ENCODE measurements around the gene TYW1. TPM values are rescaled to one million over a fixed set of nuclear protein-coding genes. Genes with fewer than 3 reads are reported as not detected.
A peak's percentile ranks its signal among the peaks of the same experiment; 100 is the strongest.
"Not testable (repeated sequence)": the region's sequence is repeated elsewhere in the genome, so short reads cannot be mapped to it uniquely, and the experiment has no call there.

Gene TYW1
- total and polyA plus RNA-seq, 4 donors = 14.8 to 26.7 (median 18.3) TPM

DNA sequence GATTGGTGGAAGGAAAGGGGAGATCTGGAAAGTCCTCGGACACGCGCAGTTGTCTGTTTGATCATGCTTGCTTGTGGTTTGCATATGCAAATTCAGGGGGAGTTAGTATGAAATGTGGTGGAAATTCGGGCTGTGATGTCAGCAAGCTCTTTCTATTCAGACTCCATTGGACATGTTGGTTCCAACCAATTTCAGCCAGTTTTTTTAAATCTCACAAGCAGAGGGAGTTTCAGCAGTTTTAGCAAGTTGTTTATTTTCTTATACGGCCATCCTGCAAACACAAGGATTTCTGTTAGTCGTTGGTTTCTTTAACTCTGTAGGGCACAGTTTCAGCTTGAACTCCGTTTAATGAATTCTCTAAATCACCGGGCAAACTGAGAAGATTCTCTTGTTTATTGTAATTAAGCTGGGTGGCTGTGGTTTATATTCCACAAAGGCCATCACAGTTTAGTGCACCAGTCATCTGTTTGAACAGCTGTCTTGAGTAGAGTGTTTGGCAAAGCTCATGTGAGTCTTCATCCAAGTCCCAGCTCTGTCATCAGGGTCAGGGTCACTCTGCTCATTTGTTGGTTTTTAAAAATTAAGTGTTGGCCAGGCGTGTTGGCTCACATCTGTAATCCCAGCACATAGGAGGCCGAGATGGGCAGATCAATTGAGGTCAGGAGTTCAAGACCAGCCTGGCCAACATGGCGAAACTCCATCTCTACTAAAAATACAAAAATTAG, 196.4 kb downstream of the TYW1 start:
- DNase-seq (ENCODE audit: low read depth in 4 of 6, low spot score in 6 of 6) = peak; percentile 22 to 82 (median 32)
- not testable (repeated sequence) for H3K4me3 ChIP-seq (ENCODE audit: low read depth, low read length); H3K4me1 ChIP-seq (ENCODE audit: control insufficient read depth, insufficient read depth, low read length); H3K36me3 ChIP-seq (ENCODE audit: control insufficient read depth, insufficient read depth, low read length); H3K27ac ChIP-seq (ENCODE audit: low read depth, low read length); H3K27me3 ChIP-seq (ENCODE audit: control insufficient read depth, insufficient read depth, low read length); H3K9me3 ChIP-seq (ENCODE audit: control insufficient read depth, insufficient read depth, low read length)
- 7% methylated on average over 3 of the region's 11 CpGs for WGBS (ENCODE audit: insufficient coverage)

DNA sequence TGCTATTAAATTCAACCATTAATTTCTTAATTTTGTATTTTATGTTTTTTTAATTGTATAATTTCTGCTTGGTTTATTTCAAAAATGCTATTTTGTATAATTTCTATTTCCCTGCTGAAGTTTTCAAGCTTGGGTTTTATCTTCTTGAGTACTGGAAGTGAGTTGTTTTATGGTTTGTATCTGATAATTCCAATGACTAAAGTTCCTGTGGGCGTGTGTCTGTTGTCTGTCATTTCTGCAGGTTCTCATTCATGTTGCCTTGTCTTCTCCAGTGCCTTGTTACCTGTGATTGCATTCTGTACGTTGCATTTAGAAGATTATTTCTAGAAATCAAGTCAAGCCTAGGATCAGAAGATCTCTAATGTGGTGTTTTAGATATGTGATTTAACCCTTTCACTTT, 199.5 kb downstream of the TYW1 start:
- no CpG with 5 or more reads among the region's 2 CpGs for WGBS (ENCODE audit: insufficient coverage)
- H3K4me1 ChIP-seq (ENCODE audit: control insufficient read depth, insufficient read depth, low read length) = not testable (repeated sequence)

GRCh38 chr7:67198865-67199526, 202.4 kb downstream of the TYW1 start:
- not testable (repeated sequence) for DNase-seq (ENCODE audit: low read depth in 4 of 6, low spot score in 6 of 6); H3K9me3 ChIP-seq (ENCODE audit: control insufficient read depth, insufficient read depth, low read length); H3K27ac ChIP-seq (ENCODE audit: low read depth, low read length); H3K27me3 ChIP-seq (ENCODE audit: control insufficient read depth, insufficient read depth, low read length); H3K4me3 ChIP-seq (ENCODE audit: low read depth, low read length); H3K36me3 ChIP-seq (ENCODE audit: control insufficient read depth, insufficient read depth, low read length); H3K4me1 ChIP-seq (ENCODE audit: control insufficient read depth, insufficient read depth, low read length)
- WGBS (ENCODE audit: insufficient coverage) = no CpG with 5 or more reads among the region's 9 CpGs

More for the DNA sequence above, 199.5 kb downstream of the TYW1 start:
- not testable (repeated sequence) for H3K36me3 ChIP-seq (ENCODE audit: control insufficient read depth, insufficient read depth, low read length); DNase-seq (ENCODE audit: low read depth in 4 of 6, low spot score in 6 of 6); H3K9me3 ChIP-seq (ENCODE audit: control insufficient read depth, insufficient read depth, low read length); H3K27me3 ChIP-seq (ENCODE audit: control insufficient read depth, insufficient read depth, low read length); H3K27ac ChIP-seq (ENCODE audit: low read depth, low read length); H3K4me3 ChIP-seq (ENCODE audit: low read depth, low read length)

DNA sequence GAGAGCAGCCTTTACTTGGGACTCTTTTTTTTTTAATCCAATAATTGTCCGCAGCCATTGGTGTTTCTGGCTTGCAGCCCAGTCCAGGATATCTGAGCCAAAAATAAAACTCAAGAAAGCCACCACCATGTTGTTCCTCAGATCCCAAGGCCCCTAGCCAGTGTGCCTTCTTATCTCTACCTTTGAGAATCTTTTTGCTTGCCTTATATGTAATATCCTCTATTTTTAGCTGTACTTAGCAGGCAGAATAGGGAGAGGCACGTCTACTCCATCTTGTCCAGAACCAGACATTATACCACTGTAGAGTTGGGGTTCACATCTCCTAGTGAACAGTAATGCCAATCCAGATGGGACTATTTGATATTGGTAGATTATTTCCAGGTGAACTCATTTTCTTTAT, 209.1 kb downstream of the TYW1 start:
- H3K36me3 ChIP-seq (ENCODE audit: control insufficient read depth, insufficient read depth, low read length); H3K4me1 ChIP-seq (ENCODE audit: control insufficient read depth, insufficient read depth, low read length); H3K27me3 ChIP-seq (ENCODE audit: control insufficient read depth, insufficient read depth, low read length); H3K27ac ChIP-seq (ENCODE audit: low read depth, low read length); DNase-seq (ENCODE audit: low read depth in 4 of 6, low spot score in 6 of 6); H3K9me3 ChIP-seq (ENCODE audit: control insufficient read depth, insufficient read depth, low read length); H3K4me3 ChIP-seq (ENCODE audit: low read depth, low read length): not testable (repeated sequence)
- 57% methylated on average over 1 of the region's 2 CpGs for WGBS (ENCODE audit: insufficient coverage)

GRCh38 chr7:67206452-67206851, 209.8 kb downstream of the TYW1 start:
- 90% methylated on average over 2 of the region's 5 CpGs for WGBS (ENCODE audit: insufficient coverage)

GRCh38 chr7:67208656-67209055, 212.0 kb downstream of the TYW1 start:
- not testable (repeated sequence) for H3K4me1 ChIP-seq (ENCODE audit: control insufficient read depth, insufficient read depth, low read length); H3K4me3 ChIP-seq (ENCODE audit: low read depth, low read length); H3K36me3 ChIP-seq (ENCODE audit: control insufficient read depth, insufficient read depth, low read length); H3K27me3 ChIP-seq (ENCODE audit: control insufficient read depth, insufficient read depth, low read length); H3K9me3 ChIP-seq (ENCODE audit: control insufficient read depth, insufficient read depth, low read length); H3K27ac ChIP-seq (ENCODE audit: low read depth, low read length); DNase-seq (ENCODE audit: low read depth in 4 of 6, low spot score in 6 of 6)
- WGBS (ENCODE audit: insufficient coverage) = 100% methylated on average over 1 of the region's 4 CpGs

More at GRCh38 chr7:67206452-67206851, 209.8 kb downstream of the TYW1 start:
- no peaks in the 10 kb centered on the region for H3K9me3 ChIP-seq (ENCODE audit: control insufficient read depth, insufficient read depth, low read length)
- H3K4me1 ChIP-seq (ENCODE audit: control insufficient read depth, insufficient read depth, low read length) = no peaks in the 10 kb centered on the region
- no peak overlapping the region for H3K27ac ChIP-seq (ENCODE audit: low read depth, low read length)
- peaks cover 2% of the 10 kb centered on the region for H3K36me3 ChIP-seq (ENCODE audit: control insufficient read depth, insufficient read depth, low read length)
- no peak overlapping the region for H3K4me3 ChIP-seq (ENCODE audit: low read depth, low read length)
- DNase-seq (ENCODE audit: low read depth in 4 of 6, low spot score in 6 of 6) = no peak
- H3K27me3 ChIP-seq (ENCODE audit: control insufficient read depth, insufficient read depth, low read length) = no peaks in the 10 kb centered on the region

- no peaks in the 10 kb centered on the region for H3K36me3 ChIP-seq (ENCODE audit: control insufficient read depth, insufficient read depth, low read length)
- no peaks in the 10 kb centered on the region for H3K27me3 ChIP-seq (ENCODE audit: control insufficient read depth, insufficient read depth, low read length)
- DNase-seq (ENCODE audit: low read depth in 4 of 6, low spot score in 6 of 6) = no peak
- H3K27ac ChIP-seq (ENCODE audit: low read depth, low read length) = no peak overlapping the region
- no peaks in the 10 kb centered on the region for H3K9me3 ChIP-seq (ENCODE audit: control insufficient read depth, insufficient read depth, low read length)
- WGBS (ENCODE audit: insufficient coverage) = no CpG with 5 or more reads among the region's 4 CpGs
- no peaks in the 10 kb centered on the region for H3K4me1 ChIP-seq (ENCODE audit: control insufficient read depth, insufficient read depth, low read length)
- no peak overlapping the region for H3K4me3 ChIP-seq (ENCODE audit: low read depth, low read length)
These were observed 212.6 kb downstream of the TYW1 start for GRCh38 chr7:67209256-67209655.

DNA sequence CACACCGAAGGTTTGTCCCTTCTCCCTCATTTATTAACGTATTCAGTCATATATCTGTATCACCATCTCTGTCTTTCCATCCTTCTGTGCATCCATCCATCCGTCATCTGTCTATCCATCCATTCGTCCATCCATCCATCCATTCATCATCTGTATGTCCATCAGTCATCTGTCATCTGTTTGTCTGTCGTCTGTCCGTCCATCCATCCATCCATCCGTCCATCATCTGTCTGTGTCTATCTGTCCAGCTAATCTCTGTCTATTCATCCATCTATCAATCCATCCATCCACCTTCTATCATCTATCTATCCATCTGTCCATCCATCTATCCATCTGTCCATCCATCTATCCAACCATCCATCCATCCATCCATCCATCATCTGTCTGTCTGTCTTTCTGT, 213.9 kb downstream of the TYW1 start:
- Histone ChIP-seq H3K27me3 (ENCODE audit: control insufficient read depth, insufficient read depth, low read length) (no peaks in the 10 kb centered on the region), H3K36me3 (ENCODE audit: control insufficient read depth, insufficient read depth, low read length) (no peaks in the 10 kb centered on the region), H3K9me3 (ENCODE audit: control insufficient read depth, insufficient read depth, low read length) (no peaks in the 10 kb centered on the region), H3K4me3 (ENCODE audit: low read depth, low read length) (no peak overlapping the region), H3K27ac (ENCODE audit: low read depth, low read length) (no peak overlapping the region), H3K4me1 (ENCODE audit: control insufficient read depth, insufficient read depth, low read length) (no peaks in the 10 kb centered on the region)
- DNase-seq (ENCODE audit: low read depth in 4 of 6, low spot score in 6 of 6) = no peak
- WGBS (ENCODE audit: insufficient coverage) = 93% methylated on average over 7 of the region's 7 CpGs

DNA sequence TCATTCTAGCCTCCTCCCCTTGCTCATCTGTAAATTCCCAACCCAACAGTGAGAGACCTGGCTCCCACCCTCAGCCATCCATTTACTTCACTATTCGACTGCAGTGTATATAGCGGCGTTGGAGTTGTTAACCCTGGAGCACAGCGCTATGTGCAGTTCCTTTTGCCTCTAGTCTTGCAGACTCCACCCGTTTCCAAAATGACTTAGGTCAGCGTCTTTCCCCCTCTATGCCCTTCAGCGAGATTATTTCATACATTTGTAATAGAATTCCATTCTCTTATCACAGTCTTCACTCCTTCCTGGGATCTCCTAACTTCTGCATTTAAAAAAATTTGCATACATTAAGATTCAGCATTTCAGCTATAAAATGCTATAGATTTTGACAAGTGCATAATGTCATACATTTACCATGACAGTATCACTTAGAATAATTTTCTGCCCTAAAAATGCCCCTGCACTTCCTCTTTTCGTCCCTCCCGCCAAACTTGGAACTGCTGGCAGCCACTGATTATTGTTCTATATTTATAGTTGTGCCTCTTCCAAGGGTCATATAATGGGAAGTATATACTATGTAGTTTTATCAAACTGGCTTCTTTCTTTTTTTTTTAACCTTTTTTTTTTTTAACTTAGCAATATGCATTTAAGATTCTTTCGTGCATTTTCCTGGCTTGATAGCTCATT, 215.2 kb downstream of the TYW1 start:
- H3K36me3 ChIP-seq (ENCODE audit: control insufficient read depth, insufficient read depth, low read length); H3K4me1 ChIP-seq (ENCODE audit: control insufficient read depth, insufficient read depth, low read length); H3K9me3 ChIP-seq (ENCODE audit: control insufficient read depth, insufficient read depth, low read length); H3K27me3 ChIP-seq (ENCODE audit: control insufficient read depth, insufficient read depth, low read length); H3K27ac ChIP-seq (ENCODE audit: low read depth, low read length); DNase-seq (ENCODE audit: low read depth in 4 of 6, low spot score in 6 of 6); H3K4me3 ChIP-seq (ENCODE audit: low read depth, low read length): not testable (repeated sequence)
- 80% methylated on average over 5 of the region's 10 CpGs for WGBS (ENCODE audit: insufficient coverage)

DNA sequence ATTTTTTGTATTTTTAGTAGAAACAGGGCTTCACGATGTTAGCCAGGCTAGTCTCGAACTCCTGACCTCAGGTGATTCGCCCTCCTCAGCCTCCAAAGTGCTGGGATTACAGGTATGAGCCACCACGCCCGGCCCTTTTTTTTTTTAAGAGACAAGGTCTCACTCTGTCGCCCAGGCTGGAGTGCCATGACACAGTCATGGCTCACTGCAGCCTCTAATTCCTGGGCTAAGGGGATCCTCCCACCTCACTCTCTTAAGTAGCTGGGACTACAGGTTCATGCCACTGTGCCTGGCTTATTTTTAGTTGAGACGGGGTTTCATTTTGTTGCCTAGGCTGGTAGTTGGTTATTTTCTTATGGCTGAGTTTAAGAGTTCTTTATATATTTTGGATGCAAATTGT, 216.4 kb downstream of the TYW1 start:
- WGBS (ENCODE audit: insufficient coverage) = 92% methylated on average over 5 of the region's 7 CpGs
- not testable (repeated sequence) for H3K27me3 ChIP-seq (ENCODE audit: control insufficient read depth, insufficient read depth, low read length); H3K4me3 ChIP-seq (ENCODE audit: low read depth, low read length); H3K4me1 ChIP-seq (ENCODE audit: control insufficient read depth, insufficient read depth, low read length); H3K9me3 ChIP-seq (ENCODE audit: control insufficient read depth, insufficient read depth, low read length); DNase-seq (ENCODE audit: low read depth in 4 of 6, low spot score in 6 of 6); H3K27ac ChIP-seq (ENCODE audit: low read depth, low read length); H3K36me3 ChIP-seq (ENCODE audit: control insufficient read depth, insufficient read depth, low read length)
